Tibial nerve (tissue), 4 donors: ENCODE results near the gene KCNK3. TPM values are rescaled to one million over a fixed set of nuclear protein-coding genes. Genes with fewer than 3 reads are reported as not detected.

Experiments
- DNase-seq, 2 donors: peaks; one replicate each; pipeline ENCODE4 v3.0.0-alpha.2; 2019; ENCODE audit warnings: low spot score in 2 of 2
- H3K27ac ChIP-seq, 4 donors: fragments of 200-600 bp; sonication (generic) in 3 of 4; one replicate each; pipeline ENCODE4 v1.5.1; 2017 to 2019; ENCODE audit warnings: mild to moderate bottlenecking in 1 of 4
- H3K27me3 ChIP-seq, 2 donors: fragments of 200-600 bp; sonication (generic) in 1 of 2; one replicate each; pipeline versions ENCODE4 v1.5.1 to v1.6.0; 2017 to 2019
- H3K36me3 ChIP-seq, 3 donors: fragments of 200-600 bp; sonication (generic); one replicate each; pipeline ENCODE4 v1.5.1; 2018 to 2019
- H3K4me1 ChIP-seq, 4 donors: fragments of 200-600 bp; sonication (generic) in 3 of 4; one replicate each; pipeline ENCODE4 v1.5.1; 2017 to 2019
- H3K4me3 ChIP-seq, 4 donors: fragments of 200-600 bp; sonication (generic) in 3 of 4; one replicate each; pipeline ENCODE4 v1.5.1; 2017 to 2019; ENCODE audit warnings: mild to moderate bottlenecking in 1 of 4, moderate library complexity in 1 of 4
- H3K9me3 ChIP-seq, 4 donors: fragments of 200-600 bp; sonication (generic) in 3 of 4; one replicate each; pipeline ENCODE4 v1.5.1; 2017 to 2019
- EP300 ChIP-seq, 2 donors: sonication (generic); formaldehyde crosslinking; IDR thresholded peaks; one replicate each; pipeline ENCODE4 v1.6.1; 2017; ENCODE audit warnings: antibody characterized with exemption in 2 of 2, mild to moderate bottlenecking in 1 of 2
- POLR2A ChIP-seq, 2 donors: fragments of 450-650 bp; IDR thresholded peaks; one replicate each; pipeline ENCODE4 v1.6.1; 2017; ENCODE audit warnings: antibody characterized with exemption in 2 of 2, mild to moderate bottlenecking in 2 of 2, moderate library complexity in 2 of 2
- WGBS, 2 donors: methylation state at CpG; one replicate each; pipeline ENCODE4 v1.1.5; 2018; 5-methylcytosine and 5-hydroxymethylcytosine counted together
- total RNA-seq, 4 donors: library from RNA; depleted of rRNA; stranded (reverse); fragments of >200 nt; gene quantifications; one replicate each; pipeline ENCODE4 v1.1.0, GENCODE V29; 2016
- TF ChIP-seq, protein P1 (sequence below), 5 experiments: fragments of 200-600 bp in 3 of 5; fragments of 450-650 bp in 2 of 5; sonication (generic) in 3 of 5; IDR thresholded peaks; one replicate each; pipeline ENCODE4 v1.5.1; 2016 to 2019; ENCODE audit warnings: antibody characterized with exemption in 5 of 5, mild to moderate bottlenecking in 3 of 5, moderate library complexity in 2 of 5

KCNK3 gene
- total RNA-seq, 4 donors from 2014 or later, result 0.84 to 6.9 (median 1.7) TPM

DNA sequence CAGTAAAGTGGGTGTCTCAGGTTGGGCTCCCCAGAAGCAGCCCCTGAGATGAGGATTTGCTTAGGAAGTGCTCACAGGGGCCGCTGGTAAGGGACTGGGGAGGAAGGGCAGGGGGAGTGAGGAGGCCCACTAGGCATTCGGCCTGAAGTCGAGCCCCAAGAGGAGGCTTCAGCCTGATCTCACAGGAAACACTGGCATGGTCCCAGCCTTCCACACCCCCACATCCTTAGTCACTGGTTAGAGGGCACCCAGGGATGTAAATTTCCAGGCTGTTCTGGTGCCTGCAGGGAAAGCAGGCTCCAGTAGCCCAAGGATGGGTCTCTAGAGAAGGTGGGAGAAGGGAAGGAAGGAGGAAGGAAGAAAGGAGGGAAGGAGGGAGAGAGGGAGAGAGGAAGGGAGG, 22.4 kb upstream of the KCNK3 start:
- no peaks in the 10 kb centered on the region for H3K36me3 ChIP-seq
- H3K27me3 ChIP-seq, result peaks cover 0 to 18% of the 10 kb centered on the region in 2 donors
- peaks cover 0 to 15% (median 0%) of the 10 kb centered on the region in 4 donors for H3K9me3 ChIP-seq
- 9% methylated on average over 3 of the region's 3 CpGs for WGBS, 2 donors
- H3K27ac ChIP-seq, result no peak overlapping the region
- no peak for DNase-seq
- H3K4me3 ChIP-seq, result no peak overlapping the region
- TF ChIP-seq POLR2A (IDR thresholded peaks at IDR 0.05), result no peak
- no peak for TF ChIP-seq EP300 (IDR thresholded peaks at IDR 0.05)
- TF ChIP-seq, protein P1, sequence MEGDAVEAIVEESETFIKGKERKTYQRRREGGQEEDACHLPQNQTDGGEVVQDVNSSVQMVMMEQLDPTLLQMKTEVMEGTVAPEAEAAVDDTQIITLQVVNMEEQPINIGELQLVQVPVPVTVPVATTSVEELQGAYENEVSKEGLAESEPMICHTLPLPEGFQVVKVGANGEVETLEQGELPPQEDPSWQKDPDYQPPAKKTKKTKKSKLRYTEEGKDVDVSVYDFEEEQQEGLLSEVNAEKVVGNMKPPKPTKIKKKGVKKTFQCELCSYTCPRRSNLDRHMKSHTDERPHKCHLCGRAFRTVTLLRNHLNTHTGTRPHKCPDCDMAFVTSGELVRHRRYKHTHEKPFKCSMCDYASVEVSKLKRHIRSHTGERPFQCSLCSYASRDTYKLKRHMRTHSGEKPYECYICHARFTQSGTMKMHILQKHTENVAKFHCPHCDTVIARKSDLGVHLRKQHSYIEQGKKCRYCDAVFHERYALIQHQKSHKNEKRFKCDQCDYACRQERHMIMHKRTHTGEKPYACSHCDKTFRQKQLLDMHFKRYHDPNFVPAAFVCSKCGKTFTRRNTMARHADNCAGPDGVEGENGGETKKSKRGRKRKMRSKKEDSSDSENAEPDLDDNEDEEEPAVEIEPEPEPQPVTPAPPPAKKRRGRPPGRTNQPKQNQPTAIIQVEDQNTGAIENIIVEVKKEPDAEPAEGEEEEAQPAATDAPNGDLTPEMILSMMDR (IDR thresholded peaks at IDR 0.05), result no peak
- no peaks in the 10 kb centered on the region for H3K4me1 ChIP-seq

DNA sequence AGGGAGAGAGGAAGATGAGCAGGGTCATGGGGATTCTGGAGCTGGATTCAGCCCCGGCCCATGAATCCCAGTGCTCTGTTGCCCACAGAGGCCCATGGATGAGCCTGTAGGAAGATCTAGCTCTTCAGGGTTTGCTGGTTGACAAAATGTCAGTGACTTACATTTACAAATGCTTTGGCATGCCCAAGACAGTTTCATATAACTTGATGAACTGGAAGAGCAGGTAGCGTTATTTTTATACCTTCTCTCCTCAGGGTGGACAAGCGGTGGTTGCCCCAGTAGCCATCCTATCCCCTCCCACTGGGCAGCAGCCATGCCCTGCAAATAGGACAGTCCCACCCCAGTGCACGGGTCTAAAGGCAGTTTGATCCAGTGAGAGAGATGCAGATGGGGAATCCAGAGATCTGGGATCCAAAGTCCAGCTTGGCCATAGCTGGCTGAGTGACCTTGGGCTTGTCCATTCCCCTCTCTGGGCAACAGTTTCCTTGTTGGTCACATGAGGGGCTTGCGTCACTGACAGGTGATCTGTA, 21.5 kb upstream of the KCNK3 start:
- H3K27ac ChIP-seq, result no peak overlapping the region
- 79 to 89% methylated on average over 5 of the region's 5 CpGs for WGBS, 2 donors
- H3K36me3 ChIP-seq, result no peaks in the 10 kb centered on the region
- H3K9me3 ChIP-seq, result peaks cover 0 to 8% (median 0%) of the 10 kb centered on the region in 4 donors
- no peak overlapping the region for H3K4me3 ChIP-seq
- peaks cover 0 to 18% of the 10 kb centered on the region in 2 donors for H3K27me3 ChIP-seq
- DNase-seq, result no peak
- H3K4me1 ChIP-seq, result no peaks in the 10 kb centered on the region
- no peak for TF ChIP-seq POLR2A (IDR thresholded peaks at IDR 0.05)
- no peak for TF ChIP-seq EP300 (IDR thresholded peaks at IDR 0.05)

- H3K4me1 ChIP-seq, result no peaks in the 10 kb centered on the region
- peaks cover 0 to 2% (median 0%) of the 10 kb centered on the region in 4 donors for H3K9me3 ChIP-seq
- TF ChIP-seq EP300 (IDR thresholded peaks at IDR 0.05) (no peak), POLR2A (IDR thresholded peaks at IDR 0.05) (no peak)
- TF ChIP-seq, protein P1 (IDR thresholded peaks at IDR 0.05), result no peak
- H3K27ac ChIP-seq, result no peak overlapping the region
- 82 to 87% methylated on average over 5 of the region's 5 CpGs for WGBS, 2 donors
- no peak overlapping the region for H3K4me3 ChIP-seq
- no peaks in the 10 kb centered on the region for H3K36me3 ChIP-seq
- peaks cover 0 to 18% of the 10 kb centered on the region in 2 donors for H3K27me3 ChIP-seq
- DNase-seq, result no peak
These were observed 20.8 kb upstream of the KCNK3 start for GRCh38 chr2:26671691-26672090.

DNA sequence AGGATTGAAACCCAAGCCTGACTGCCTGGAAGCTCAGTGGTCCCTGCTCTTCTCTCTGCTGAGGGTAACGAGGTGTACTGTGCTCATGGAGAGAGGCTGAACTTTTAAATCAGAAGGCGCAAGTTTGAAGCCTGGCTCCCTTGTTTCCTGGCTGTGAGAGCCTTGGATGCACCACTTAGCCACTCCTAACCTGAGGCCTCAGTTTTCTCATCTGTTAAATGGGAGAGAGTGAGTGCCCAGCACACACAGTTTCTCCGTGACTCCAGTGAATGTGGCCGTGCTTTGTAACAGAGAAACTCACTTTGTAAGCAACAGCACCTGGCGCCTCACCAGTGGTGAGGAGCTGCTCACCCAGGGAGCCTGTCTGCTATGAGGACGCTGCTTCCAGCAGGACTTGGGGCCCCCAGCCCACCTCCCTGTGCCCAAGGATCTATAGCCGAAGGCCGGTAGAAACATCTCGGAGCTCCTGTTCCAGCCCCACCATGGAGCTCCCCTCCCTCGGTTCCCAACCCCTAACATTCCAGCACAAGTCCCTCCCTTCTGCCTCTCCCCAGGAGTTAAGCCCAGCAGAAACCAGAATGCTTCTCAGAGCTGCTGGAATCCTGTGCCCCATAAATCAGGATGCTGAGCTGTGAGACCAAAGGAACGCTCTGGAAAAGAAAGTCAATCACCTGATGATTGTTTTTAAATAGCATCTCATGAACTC, 20.3 kb upstream of the KCNK3 start:
- no peaks in the 10 kb centered on the region for H3K4me1 ChIP-seq
- no peak overlapping the region for H3K27ac ChIP-seq
- no peak for DNase-seq
- H3K27me3 ChIP-seq, result peaks cover 0 to 18% of the 10 kb centered on the region in 2 donors
- H3K36me3 ChIP-seq, result no peaks in the 10 kb centered on the region
- no peak overlapping the region for H3K4me3 ChIP-seq
- 57 to 71% methylated on average over 11 of the region's 11 CpGs for WGBS, 2 donors
- no peak for TF ChIP-seq POLR2A (IDR thresholded peaks at IDR 0.05)
- TF ChIP-seq, protein P1 (IDR thresholded peaks at IDR 0.05), result no peak
- TF ChIP-seq EP300 (IDR thresholded peaks at IDR 0.05), result no peak
- H3K9me3 ChIP-seq, result peaks cover 0 to 2% (median 0%) of the 10 kb centered on the region in 4 donors

DNA sequence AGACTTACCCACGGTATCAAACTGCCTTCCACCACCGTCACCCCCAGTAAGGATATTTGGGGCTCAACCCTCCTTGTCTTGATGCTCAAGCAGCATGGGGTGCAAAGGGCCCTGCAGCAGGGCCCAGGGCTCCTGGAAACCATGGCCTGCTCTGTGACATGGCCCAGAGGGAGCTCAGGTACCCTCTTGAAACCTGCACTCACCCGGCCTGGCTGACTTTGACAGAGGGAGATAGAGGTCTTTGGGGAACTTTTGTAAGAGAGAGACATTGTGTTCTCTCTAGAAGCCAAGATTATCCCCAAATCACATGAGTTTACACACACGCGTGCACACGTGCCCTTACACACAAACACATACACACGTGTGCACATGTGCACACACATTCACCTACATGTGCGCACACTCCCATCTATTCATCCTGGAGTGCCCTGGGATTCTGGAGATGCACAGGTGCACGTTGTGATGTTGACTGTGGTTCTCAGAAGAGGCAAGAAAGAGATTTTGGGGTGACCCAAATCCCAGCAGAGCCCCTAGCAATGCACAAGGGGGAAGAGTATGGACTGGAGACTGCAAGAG, 19.6 kb upstream of the KCNK3 start:
- H3K4me3 ChIP-seq, result no peak overlapping the region
- H3K9me3 ChIP-seq, result peaks cover 0 to 8% (median 0%) of the 10 kb centered on the region in 4 donors
- no peak overlapping the region for H3K27ac ChIP-seq
- 78 to 80% methylated on average over 9 of the region's 9 CpGs for WGBS, 2 donors
- TF ChIP-seq EP300 (IDR thresholded peaks at IDR 0.05) (no peak), POLR2A (IDR thresholded peaks at IDR 0.05) (no peak)
- TF ChIP-seq, protein P1 (IDR thresholded peaks at IDR 0.05), result no peak
- H3K27me3 ChIP-seq, result peaks cover 0 to 18% of the 10 kb centered on the region in 2 donors
- H3K36me3 ChIP-seq, result no peaks in the 10 kb centered on the region
- H3K4me1 ChIP-seq, result no peaks in the 10 kb centered on the region
- no peak for DNase-seq
